Measurements from ENCODE around the gene RPS21.

DNA sequence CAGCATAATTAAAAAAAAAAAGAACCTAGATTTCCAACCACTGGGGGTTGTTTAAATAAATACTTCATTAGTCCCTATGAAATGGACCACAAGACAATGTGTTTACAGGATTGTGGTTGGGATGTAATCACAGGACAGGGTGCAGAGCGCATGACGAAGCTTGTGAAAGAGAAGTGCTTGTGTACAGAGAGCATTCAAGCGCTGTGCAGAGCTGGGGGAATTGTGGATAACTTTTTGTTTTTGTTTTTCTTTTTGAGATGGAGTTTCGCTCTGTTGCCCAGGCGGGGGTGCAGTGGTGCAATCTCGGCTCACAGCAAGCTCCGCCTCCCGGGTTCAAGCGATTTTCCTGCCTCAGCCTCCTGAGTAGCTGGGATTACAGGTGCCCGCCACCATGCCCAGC, 42.1 kb upstream of the RPS21 start:
- TF ChIP-seq, protein P1, sequence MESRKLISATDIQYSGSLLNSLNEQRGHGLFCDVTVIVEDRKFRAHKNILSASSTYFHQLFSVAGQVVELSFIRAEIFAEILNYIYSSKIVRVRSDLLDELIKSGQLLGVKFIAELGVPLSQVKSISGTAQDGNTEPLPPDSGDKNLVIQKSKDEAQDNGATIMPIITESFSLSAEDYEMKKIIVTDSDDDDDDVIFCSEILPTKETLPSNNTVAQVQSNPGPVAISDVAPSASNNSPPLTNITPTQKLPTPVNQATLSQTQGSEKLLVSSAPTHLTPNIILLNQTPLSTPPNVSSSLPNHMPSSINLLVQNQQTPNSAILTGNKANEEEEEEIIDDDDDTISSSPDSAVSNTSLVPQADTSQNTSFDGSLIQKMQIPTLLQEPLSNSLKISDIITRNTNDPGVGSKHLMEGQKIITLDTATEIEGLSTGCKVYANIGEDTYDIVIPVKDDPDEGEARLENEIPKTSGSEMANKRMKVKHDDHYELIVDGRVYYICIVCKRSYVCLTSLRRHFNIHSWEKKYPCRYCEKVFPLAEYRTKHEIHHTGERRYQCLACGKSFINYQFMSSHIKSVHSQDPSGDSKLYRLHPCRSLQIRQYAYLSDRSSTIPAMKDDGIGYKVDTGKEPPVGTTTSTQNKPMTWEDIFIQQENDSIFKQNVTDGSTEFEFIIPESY (IDR thresholded peaks at IDR 0.05), result no peak
- TF ChIP-seq, protein P2, sequence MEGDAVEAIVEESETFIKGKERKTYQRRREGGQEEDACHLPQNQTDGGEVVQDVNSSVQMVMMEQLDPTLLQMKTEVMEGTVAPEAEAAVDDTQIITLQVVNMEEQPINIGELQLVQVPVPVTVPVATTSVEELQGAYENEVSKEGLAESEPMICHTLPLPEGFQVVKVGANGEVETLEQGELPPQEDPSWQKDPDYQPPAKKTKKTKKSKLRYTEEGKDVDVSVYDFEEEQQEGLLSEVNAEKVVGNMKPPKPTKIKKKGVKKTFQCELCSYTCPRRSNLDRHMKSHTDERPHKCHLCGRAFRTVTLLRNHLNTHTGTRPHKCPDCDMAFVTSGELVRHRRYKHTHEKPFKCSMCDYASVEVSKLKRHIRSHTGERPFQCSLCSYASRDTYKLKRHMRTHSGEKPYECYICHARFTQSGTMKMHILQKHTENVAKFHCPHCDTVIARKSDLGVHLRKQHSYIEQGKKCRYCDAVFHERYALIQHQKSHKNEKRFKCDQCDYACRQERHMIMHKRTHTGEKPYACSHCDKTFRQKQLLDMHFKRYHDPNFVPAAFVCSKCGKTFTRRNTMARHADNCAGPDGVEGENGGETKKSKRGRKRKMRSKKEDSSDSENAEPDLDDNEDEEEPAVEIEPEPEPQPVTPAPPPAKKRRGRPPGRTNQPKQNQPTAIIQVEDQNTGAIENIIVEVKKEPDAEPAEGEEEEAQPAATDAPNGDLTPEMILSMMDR (IDR thresholded peaks at IDR 0.05; ENCODE audit: low read depth, low read length, missing input control), result no peak
- no peak for TF ChIP-seq RAD21 (IDR thresholded peaks at IDR 0.05)
- TF ChIP-seq SP1 (IDR thresholded peaks at IDR 0.05), result no peak
- no peak for TF ChIP-seq YY1 (IDR thresholded peaks at IDR 0.05)
- TF ChIP-seq, protein P3, sequence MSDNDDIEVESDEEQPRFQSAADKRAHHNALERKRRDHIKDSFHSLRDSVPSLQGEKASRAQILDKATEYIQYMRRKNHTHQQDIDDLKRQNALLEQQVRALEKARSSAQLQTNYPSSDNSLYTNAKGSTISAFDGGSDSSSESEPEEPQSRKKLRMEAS (IDR thresholded peaks at IDR 0.05), result no peak
- no peak for TF ChIP-seq FOXA2 (IDR thresholded peaks at IDR 0.05)
- no peak for TF ChIP-seq RXRA (IDR thresholded peaks at IDR 0.05)
- TF ChIP-seq, protein P4, sequence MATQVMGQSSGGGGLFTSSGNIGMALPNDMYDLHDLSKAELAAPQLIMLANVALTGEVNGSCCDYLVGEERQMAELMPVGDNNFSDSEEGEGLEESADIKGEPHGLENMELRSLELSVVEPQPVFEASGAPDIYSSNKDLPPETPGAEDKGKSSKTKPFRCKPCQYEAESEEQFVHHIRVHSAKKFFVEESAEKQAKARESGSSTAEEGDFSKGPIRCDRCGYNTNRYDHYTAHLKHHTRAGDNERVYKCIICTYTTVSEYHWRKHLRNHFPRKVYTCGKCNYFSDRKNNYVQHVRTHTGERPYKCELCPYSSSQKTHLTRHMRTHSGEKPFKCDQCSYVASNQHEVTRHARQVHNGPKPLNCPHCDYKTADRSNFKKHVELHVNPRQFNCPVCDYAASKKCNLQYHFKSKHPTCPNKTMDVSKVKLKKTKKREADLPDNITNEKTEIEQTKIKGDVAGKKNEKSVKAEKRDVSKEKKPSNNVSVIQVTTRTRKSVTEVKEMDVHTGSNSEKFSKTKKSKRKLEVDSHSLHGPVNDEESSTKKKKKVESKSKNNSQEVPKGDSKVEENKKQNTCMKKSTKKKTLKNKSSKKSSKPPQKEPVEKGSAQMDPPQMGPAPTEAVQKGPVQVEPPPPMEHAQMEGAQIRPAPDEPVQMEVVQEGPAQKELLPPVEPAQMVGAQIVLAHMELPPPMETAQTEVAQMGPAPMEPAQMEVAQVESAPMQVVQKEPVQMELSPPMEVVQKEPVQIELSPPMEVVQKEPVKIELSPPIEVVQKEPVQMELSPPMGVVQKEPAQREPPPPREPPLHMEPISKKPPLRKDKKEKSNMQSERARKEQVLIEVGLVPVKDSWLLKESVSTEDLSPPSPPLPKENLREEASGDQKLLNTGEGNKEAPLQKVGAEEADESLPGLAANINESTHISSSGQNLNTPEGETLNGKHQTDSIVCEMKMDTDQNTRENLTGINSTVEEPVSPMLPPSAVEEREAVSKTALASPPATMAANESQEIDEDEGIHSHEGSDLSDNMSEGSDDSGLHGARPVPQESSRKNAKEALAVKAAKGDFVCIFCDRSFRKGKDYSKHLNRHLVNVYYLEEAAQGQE (IDR thresholded peaks at IDR 0.05), result no peak
- no peak for TF ChIP-seq GABPA (IDR thresholded peaks at IDR 0.05 in 1 of 2, conservative IDR thresholded peaks at IDR 0.05 in 1 of 2)
- TF ChIP-seq, protein P5, sequence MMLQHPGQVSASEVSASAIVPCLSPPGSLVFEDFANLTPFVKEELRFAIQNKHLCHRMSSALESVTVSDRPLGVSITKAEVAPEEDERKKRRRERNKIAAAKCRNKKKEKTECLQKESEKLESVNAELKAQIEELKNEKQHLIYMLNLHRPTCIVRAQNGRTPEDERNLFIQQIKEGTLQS (IDR thresholded peaks at IDR 0.05), result no peak

Data from liver (tissue), 3 donors.